Measurements from ENCODE around the gene C14orf93. TPM values are rescaled to one million over a fixed set of nuclear protein-coding genes. Genes with fewer than 3 reads are reported as not detected.

Gene C14orf93
- total and polyA plus RNA-seq, 2 donors (not counting 1 experiment from before 2014, with no cell fraction given): 17.9 to 26.8 TPM

- H3K4me3 ChIP-seq (ENCODE audit: control extremely low read depth in 1 of 5, extremely low read depth in 1 of 5, insufficient read depth in 1 of 5, low read depth in 2 of 5, low read length in 4 of 5): no peak overlapping the region
- H3K9me3 Mint-ChIP-seq (ENCODE audit: insufficient read depth): no peaks in the 10 kb centered on the region
- DNase-seq: no peak
- ATAC-seq (ENCODE audit: low read depth): no peak
- H3K27ac Mint-ChIP-seq: no peak overlapping the region
- ChIA-PET POLR2A (no interaction called here), CTCF (interaction anchor here (0.6 to 2.1 kb wide), 5 partner anchors 29 to 45 kb away, joined by 3 to 7 read pairs (median 4); partner anchors contain the start of gene CDH24)
- H3K4me1 Mint-ChIP-seq: peaks cover 6% of the 10 kb centered on the region
- no peak overlapping the region for H2AFZ ChIP-seq (ENCODE audit: insufficient read depth, low read depth, low read length, poor library complexity, severe bottlenecking)
- H3K79me2 ChIP-seq (ENCODE audit: control insufficient read depth, insufficient read depth, low read length): no peaks in the 10 kb centered on the region
- no peaks in the 10 kb centered on the region for H4K20me1 ChIP-seq (ENCODE audit: control insufficient read depth, insufficient read depth, low read length, poor library complexity, severe bottlenecking)
- peaks cover 0 to 16% of the 10 kb centered on the region in 2 experiments for H3K36me3 ChIP-seq (replicated peaks in 1 of 2; ENCODE audit: control extremely low read depth in 1 of 2, control insufficient read depth in 1 of 2, extremely low read depth in 1 of 2, insufficient read depth in 2 of 2, low read length in 1 of 2)
- no peaks in the 10 kb centered on the region for H3K9me3 ChIP-seq (ENCODE audit: control extremely low read depth in 1 of 3, control insufficient read depth in 2 of 3, insufficient read depth in 1 of 3, low read length in 2 of 3)
- H3K9ac ChIP-seq (ENCODE audit: low read length): no peak overlapping the region
- no peaks in the 10 kb centered on the region for H3K27me3 Mint-ChIP-seq
- peaks cover 0 to 2% of the 10 kb centered on the region in 2 donors for H3K4me1 ChIP-seq (ENCODE audit: control insufficient read depth in 2 of 2, insufficient read depth in 2 of 2, low read length in 2 of 2)
- H3K4me3 Mint-ChIP-seq: no peak overlapping the region
- intact Hi-C loops (cut with micrococcal nuclease): no loop called here
- no peak overlapping the region for H3K4me2 ChIP-seq (replicated peaks; ENCODE audit: low read depth, low read length, poor library complexity, severe bottlenecking)
- H3K27ac ChIP-seq (ENCODE audit: low read length in 2 of 2): no peak overlapping the region
- 100% methylated on average over 1 of the region's 2 CpGs for WGBS (ENCODE audit: insufficient coverage)
- no peaks in the 10 kb centered on the region for H3K27me3 ChIP-seq (replicated peaks in 1 of 4; ENCODE audit: control extremely low read depth in 1 of 4, control insufficient read depth in 3 of 4, insufficient read depth in 4 of 4, low read length in 3 of 4)
- TF ChIP-seq CTCF (IDR thresholded peaks at IDR 0.05) (no peak), EZH2 (IDR thresholded peaks at IDR 0.05; ENCODE audit: borderline replicate concordance, insufficient read depth, low read depth, low read length, poor library complexity, severe bottlenecking) (no peak)
These were observed 13.8 kb upstream of the C14orf93 start for GRCh38 chr14:23023795-23024152.

DNA sequence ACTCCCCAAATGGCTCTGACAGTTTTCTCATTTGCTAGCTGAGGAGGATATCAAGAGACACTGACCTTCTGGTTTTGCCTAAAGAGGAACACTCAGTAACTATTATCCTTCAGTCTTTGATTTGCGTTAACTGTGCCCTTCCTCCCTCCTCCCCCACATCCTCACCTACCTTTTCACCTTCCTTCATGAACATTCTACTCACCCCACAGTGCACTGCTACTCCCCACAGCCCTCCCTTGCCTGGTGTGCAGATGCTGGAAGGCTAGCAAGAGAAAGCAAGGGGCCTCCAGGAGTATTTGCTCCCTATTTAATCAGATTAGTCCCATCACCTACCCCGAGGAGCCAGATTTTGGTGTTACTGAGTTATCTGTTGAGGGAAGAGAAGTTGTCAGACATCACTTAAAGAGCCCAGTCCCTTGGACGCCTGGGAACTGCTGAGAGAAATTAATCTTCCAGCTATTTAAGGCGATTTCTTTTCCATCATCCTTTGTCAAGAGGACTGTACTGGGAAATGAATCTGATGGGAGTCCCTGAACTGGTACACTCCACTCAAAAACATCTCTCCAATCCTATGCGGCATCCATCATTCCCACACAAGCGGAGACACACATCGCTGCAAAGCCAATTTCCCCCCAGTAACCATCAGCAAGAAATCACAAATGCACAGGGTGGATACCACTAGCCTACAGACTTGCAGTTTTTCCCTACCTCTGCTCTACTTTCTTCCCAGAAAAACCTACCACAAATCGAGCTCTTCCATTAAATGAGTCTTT, 13.3 kb upstream of the C14orf93 start:
- 100% methylated on average over 1 of the region's 8 CpGs for whole genome bisulfite sequencing (ENCODE audit: insufficient coverage)
- Histone ChIP-seq H3K27me3 (replicated peaks in 1 of 4; ENCODE audit: control extremely low read depth in 1 of 4, control insufficient read depth in 3 of 4, insufficient read depth in 4 of 4, low read length in 3 of 4) (no peaks in the 10 kb centered on the region), H3K4me1 (ENCODE audit: control insufficient read depth in 2 of 2, insufficient read depth in 2 of 2, low read length in 2 of 2) (no peaks in the 10 kb centered on the region), H2AFZ (ENCODE audit: insufficient read depth, low read depth, low read length, poor library complexity, severe bottlenecking) (no peak overlapping the region), H3K79me2 (ENCODE audit: control insufficient read depth, insufficient read depth, low read length) (no peaks in the 10 kb centered on the region), H3K27ac (ENCODE audit: low read length in 2 of 2) (no peak overlapping the region), H4K20me1 (ENCODE audit: control insufficient read depth, insufficient read depth, low read length, poor library complexity, severe bottlenecking) (no peaks in the 10 kb centered on the region), H3K9me3 (ENCODE audit: control extremely low read depth in 1 of 3, control insufficient read depth in 2 of 3, insufficient read depth in 1 of 3, low read length in 2 of 3) (no peaks in the 10 kb centered on the region), H3K9ac (ENCODE audit: low read length) (no peak overlapping the region), H3K36me3 (replicated peaks in 1 of 2; ENCODE audit: control extremely low read depth in 1 of 2, control insufficient read depth in 1 of 2, extremely low read depth in 1 of 2, insufficient read depth in 2 of 2, low read length in 1 of 2) (peaks cover 0 to 15% of the 10 kb centered on the region in 2 experiments), H3K4me3 (ENCODE audit: control extremely low read depth in 1 of 5, extremely low read depth in 1 of 5, insufficient read depth in 1 of 5, low read depth in 2 of 5, low read length in 4 of 5) (no peak overlapping the region), H3K4me2 (replicated peaks; ENCODE audit: low read depth, low read length, poor library complexity, severe bottlenecking) (no peak overlapping the region)
- H3K27me3 Mint-ChIP-seq: no peaks in the 10 kb centered on the region
- no peak for ATAC-seq (ENCODE audit: low read depth)
- TF ChIP-seq EZH2 (IDR thresholded peaks at IDR 0.05; ENCODE audit: borderline replicate concordance, insufficient read depth, low read depth, low read length, poor library complexity, severe bottlenecking): no peak
- TF ChIP-seq CTCF (IDR thresholded peaks at IDR 0.05): no peak
- CTCF ChIA-PET: interaction anchor here (0.6 to 1.7 kb wide), 5 partner anchors 34 to 64 kb away, joined by 3 to 4 read pairs (median 3); partner anchors contain the start of gene CDH24
- intact Hi-C loops (cut with micrococcal nuclease): no loop called here
- DNase-seq: no peak
- H3K9me3 Mint-ChIP-seq (ENCODE audit: insufficient read depth): no peaks in the 10 kb centered on the region
- H3K4me1 Mint-ChIP-seq: peaks cover 4% of the 10 kb centered on the region
- no peak overlapping the region for H3K27ac Mint-ChIP-seq
- H3K4me3 Mint-ChIP-seq: no peak overlapping the region
- POLR2A ChIA-PET: no interaction called here
